Astrocyte (in vitro differentiated cells and primary cell): ENCODE measurements around the gene ERFL.

Experiments
- CTCF ChIP-seq: IDR thresholded peaks from 2 replicates; pipeline ENCODE4 v1.5.1; 2011; ENCODE audit warnings: low read depth, mild to moderate bottlenecking, inconsistent platforms, low read length, moderate library complexity; ENCODE audit not compliant: insufficient read depth
- EZH2 ChIP-seq: IDR thresholded peaks from 2 replicates; pipeline ENCODE4 v1.6.1; 2012; ENCODE audit warnings: mild to moderate bottlenecking, low read length, inconsistent platforms; ENCODE audit not compliant: insufficient read depth

GRCh38 chr19:41910240-41910991 is 17.8 kb downstream of the ERFL start:
- no peak for TF ChIP-seq CTCF
- TF ChIP-seq EZH2: no peak
